Fibroblast of mammary gland (primary cell): Measurements from ENCODE around the gene PBX4.

Experiments used
- DNase-seq: peaks from one replicate; pipeline ENCODE4 v3.0.0-alpha.2; 2010; ENCODE audit warnings: low read depth
- H3K4me3 ChIP-seq: 2 replicates; pipeline ENCODE4 v1.5.1; 2011; ENCODE audit warnings: low read depth, mild to moderate bottlenecking, low read length, moderate library complexity; ENCODE audit not compliant: control insufficient read depth
- TF ChIP-seq, protein P1 (sequence below): conservative IDR thresholded peaks from 2 replicates; pipeline ENCODE4 v1.5.1; 2011; ENCODE audit warnings: low read depth, low read length, inconsistent platforms; ENCODE audit not compliant: control insufficient read depth, insufficient read depth

The PBX4 gene

DNA sequence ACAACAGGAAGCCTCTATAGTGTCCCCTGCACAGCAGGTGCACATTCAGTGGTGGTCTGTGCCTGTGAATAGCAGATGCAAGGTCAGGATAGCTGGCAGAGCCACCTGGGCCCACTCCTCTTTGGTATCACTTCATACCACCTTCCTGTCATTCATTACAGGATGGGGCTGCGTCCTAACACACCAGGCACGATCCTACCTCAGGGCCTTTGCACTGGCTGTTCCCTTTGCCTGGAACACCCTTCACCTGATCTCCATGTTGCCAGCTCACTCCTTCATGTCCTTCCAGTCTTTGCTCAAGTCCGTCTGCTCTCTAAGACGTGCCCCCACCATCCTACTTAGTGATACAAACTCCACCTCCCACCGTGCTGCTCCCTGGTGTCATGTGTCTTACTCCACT is 14.2 kb upstream of the PBX4 start:
- TF ChIP-seq, protein P1, sequence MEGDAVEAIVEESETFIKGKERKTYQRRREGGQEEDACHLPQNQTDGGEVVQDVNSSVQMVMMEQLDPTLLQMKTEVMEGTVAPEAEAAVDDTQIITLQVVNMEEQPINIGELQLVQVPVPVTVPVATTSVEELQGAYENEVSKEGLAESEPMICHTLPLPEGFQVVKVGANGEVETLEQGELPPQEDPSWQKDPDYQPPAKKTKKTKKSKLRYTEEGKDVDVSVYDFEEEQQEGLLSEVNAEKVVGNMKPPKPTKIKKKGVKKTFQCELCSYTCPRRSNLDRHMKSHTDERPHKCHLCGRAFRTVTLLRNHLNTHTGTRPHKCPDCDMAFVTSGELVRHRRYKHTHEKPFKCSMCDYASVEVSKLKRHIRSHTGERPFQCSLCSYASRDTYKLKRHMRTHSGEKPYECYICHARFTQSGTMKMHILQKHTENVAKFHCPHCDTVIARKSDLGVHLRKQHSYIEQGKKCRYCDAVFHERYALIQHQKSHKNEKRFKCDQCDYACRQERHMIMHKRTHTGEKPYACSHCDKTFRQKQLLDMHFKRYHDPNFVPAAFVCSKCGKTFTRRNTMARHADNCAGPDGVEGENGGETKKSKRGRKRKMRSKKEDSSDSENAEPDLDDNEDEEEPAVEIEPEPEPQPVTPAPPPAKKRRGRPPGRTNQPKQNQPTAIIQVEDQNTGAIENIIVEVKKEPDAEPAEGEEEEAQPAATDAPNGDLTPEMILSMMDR = no peak
- no peak for DNase-seq
- H3K4me3 ChIP-seq = no peak overlapping the region

DNA sequence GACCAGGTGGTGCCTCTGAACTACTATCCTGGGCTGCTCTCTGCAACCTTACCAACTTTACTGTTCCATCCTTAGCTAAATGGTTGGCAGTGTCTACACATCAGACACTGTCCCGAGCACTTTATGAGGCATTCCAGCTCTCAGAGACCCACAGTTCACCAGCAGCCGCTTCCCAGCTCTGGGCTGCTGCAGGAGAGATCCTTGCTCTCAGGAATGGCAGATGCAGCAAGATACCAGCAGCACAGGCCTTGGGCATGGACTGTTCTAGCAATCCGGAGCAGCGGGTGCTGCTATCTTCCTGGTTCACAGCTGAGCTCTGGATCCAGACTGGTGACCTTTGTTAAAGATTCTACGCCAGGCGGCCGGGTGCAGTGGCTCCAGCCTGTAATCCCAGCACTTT is 12.9 kb upstream of the PBX4 start:
- no peak overlapping the region for H3K4me3 ChIP-seq
- TF ChIP-seq, protein P1 = no peak
- DNase-seq = no peak

DNA sequence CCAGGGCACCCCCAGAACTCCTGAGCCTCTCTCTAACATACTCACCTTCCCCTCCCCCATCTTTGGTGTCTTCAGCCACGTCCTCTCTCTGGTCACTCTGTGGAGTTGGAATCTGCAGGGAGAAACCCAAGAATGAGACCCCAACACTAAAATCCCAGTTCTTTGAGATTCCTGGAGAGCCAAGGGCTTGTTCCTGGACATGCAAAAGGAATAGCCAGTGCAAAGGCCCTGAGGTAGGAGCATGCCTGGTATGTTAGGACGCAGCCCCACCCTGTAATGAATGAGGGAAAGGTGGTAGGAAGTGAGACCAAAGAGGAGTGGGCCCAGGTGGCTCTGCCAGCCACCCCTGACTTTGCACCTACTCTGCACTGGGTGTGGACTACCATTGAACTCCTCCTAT is 11.9 kb upstream of the PBX4 start:
- H3K4me3 ChIP-seq = no peak overlapping the region
- TF ChIP-seq, protein P1 = no peak
- no peak for DNase-seq

DNA sequence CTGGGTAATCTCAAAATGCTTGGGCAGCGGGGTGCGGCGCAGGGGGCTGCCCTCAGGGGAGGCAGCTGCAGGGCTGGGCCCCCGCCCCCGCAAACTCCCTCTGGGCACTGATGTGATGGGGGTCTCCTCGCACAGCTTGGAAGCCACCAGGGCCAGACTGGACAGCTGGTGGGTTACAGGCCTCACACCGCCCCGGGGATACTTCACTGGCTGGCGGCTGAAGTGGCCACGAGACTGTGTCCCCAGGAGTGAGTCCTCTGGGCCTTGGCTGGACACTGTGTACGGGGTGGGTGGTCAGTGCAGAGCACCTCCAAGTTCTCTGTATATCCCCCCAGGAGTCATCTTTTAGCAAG is 11.6 kb upstream of the PBX4 start:
- TF ChIP-seq, protein P1 = no peak
- no peak overlapping the region for H3K4me3 ChIP-seq
- no peak for DNase-seq

DNA sequence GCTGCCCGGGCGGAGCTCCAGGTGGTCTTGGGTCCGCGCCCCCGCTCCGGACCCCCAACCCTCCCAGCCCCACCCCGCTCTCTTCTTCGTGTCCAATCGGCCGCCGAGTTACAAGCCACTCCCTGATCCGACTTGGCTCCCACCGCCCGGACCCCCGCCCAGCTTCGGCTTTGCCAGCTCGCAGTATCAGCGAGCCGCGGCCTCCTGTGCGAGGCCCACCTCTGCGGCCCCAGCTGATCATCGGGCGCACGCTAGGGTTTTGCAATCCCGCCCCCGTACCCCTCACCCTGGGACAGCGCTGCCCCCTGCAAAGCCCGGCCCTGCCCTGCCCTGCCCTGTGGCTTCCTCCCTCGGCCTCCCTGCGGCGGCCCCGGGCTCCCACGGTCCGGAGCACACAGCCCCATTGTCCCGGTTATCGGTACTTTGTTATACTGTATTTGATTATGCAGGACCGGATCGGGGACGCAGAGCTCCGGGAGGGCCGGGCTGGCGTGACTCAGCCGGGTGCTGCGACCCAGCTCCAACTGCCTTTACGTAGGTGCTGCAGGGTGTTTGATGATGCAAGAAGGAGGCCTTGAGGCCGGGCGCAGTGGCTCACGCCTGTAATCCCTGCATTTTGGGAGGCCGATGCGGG is 10.1 kb upstream of the PBX4 start:
- peak; percentile 72 for DNase-seq
- TF ChIP-seq, protein P1 = no peak
- peak overlapping the region; percentile 24 for H3K4me3 ChIP-seq

DNA sequence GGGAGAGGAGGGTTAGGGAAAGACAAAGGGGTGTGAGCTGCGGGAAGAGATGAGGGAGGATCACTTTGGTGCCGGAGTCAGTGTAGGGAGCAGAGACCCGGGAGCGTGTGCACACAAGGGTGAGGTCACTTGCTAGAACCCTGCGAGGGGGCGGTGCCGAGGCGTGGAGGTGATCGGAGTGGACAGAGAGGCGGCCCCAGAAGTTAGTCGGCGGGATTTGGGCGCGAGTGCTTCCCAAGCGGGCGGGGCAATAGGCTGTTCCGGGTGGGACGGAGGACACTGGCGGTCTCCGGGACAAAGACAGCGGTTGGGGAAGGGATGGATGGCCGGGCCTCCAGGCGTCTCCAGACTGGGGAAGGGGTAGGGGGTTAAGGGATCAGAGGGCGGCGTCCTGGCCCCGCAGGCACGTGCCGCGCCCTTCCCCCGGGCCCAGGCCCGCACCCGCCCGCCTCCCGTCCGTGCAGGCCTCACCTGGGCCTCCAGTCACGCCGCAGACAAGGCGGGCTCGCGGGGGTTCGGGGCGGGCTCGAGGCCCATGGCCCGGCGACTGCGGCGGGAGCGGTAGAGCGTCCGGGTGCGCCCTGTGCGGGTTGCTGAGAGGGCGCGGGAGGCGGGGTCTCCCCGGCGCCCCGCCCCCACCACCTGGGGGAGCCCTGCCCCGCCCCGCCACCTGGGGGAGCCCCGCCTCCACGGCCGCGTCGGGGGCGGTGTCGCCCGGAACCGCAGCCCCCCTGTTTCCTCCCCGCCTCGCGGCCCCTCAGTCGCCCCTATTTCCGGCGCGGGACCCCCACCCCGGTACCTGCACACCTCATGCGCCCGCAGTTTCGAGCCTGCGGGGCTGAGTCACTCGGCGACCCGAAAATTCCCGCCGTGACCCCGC is 9.4 kb upstream of the PBX4 start, which contains the start of gene LPAR2:
LPAR2 (minus strand) TSS at position 600 of the 880 bp plus-strand sequence. CDS start 945 bp downstream, outside the sequence.
- TF ChIP-seq, protein P1 = no peak
- peak within 1 kb of the TSS; percentile 24 for H3K4me3 ChIP-seq
- DNase-seq = no peak
